ENCODE data around the gene LTBP1. TPM values are rescaled to one million over a fixed set of nuclear protein-coding genes. Genes with fewer than 3 reads are reported as not detected.

The LTBP1 gene
- total RNA-seq, 1 donor from 2014 or later: 29.7 TPM

GRCh38 chr2:33369191-33369590 is 422.4 kb downstream of the LTBP1 start:
- Mint-ChIP-seq H3K4me1 (ENCODE audit: low read depth, unreplicated experiment) (no peaks in the 10 kb centered on the region), H3K4me3 (ENCODE audit: unreplicated experiment) (no peak overlapping the region), H3K27ac (ENCODE audit: unreplicated experiment) (no peak overlapping the region), H3K36me3 (ENCODE audit: low read depth, unreplicated experiment) (peaks cover under 1% of the 10 kb centered on the region), H3K9me3 (ENCODE audit: unreplicated experiment) (no peaks in the 10 kb centered on the region), H3K27me3 (ENCODE audit: low read depth, unreplicated experiment) (no peaks in the 10 kb centered on the region)
- Histone ChIP-seq H3K4me1 (ENCODE audit: insufficient read depth, low read length) (peaks cover 3% of the 10 kb centered on the region), H3K36me3 (ENCODE audit: insufficient read depth, low read length) (peaks cover 19% of the 10 kb centered on the region), H3K27ac (ENCODE audit: low read depth, low read length) (no peak overlapping the region), H3K9ac (ENCODE audit: low read length) (no peak overlapping the region), H2AFZ (ENCODE audit: low read depth, low read length) (no peak overlapping the region), H3K79me2 (ENCODE audit: insufficient read depth, low read length) (no peaks in the 10 kb centered on the region), H3K4me3 (ENCODE audit: insufficient read depth, low read depth, low read length) (no peak overlapping the region), H4K20me1 (ENCODE audit: insufficient read depth, low read length) (no peaks in the 10 kb centered on the region), H3K4me2 (ENCODE audit: low read length) (no peak overlapping the region), H3K27me3 (ENCODE audit: insufficient read depth, low read length) (no peaks in the 10 kb centered on the region), H3K9me3 (ENCODE audit: insufficient read depth, low read depth, low read length) (no peaks in the 10 kb centered on the region)
- DNase-seq (ENCODE audit: low read depth) (no peak), FAIRE-seq (no peak)
- no peak for TF ChIP-seq EZH2 (IDR thresholded peaks at IDR 0.05; ENCODE audit: insufficient read depth, low read length)
- TF ChIP-seq, protein P1, sequence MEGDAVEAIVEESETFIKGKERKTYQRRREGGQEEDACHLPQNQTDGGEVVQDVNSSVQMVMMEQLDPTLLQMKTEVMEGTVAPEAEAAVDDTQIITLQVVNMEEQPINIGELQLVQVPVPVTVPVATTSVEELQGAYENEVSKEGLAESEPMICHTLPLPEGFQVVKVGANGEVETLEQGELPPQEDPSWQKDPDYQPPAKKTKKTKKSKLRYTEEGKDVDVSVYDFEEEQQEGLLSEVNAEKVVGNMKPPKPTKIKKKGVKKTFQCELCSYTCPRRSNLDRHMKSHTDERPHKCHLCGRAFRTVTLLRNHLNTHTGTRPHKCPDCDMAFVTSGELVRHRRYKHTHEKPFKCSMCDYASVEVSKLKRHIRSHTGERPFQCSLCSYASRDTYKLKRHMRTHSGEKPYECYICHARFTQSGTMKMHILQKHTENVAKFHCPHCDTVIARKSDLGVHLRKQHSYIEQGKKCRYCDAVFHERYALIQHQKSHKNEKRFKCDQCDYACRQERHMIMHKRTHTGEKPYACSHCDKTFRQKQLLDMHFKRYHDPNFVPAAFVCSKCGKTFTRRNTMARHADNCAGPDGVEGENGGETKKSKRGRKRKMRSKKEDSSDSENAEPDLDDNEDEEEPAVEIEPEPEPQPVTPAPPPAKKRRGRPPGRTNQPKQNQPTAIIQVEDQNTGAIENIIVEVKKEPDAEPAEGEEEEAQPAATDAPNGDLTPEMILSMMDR (IDR thresholded peaks at IDR 0.05; ENCODE audit: insufficient read depth, low read depth, low read length): no peak

GRCh38 chr2:33370636-33371265 is 424.0 kb downstream of the LTBP1 start:
- H3K4me1 Mint-ChIP-seq (ENCODE audit: low read depth, unreplicated experiment): no peaks in the 10 kb centered on the region
- FAIRE-seq: no peak

More at GRCh38 chr2:33370636-33371265, 424.0 kb downstream of the LTBP1 start:
- Mint-ChIP-seq H3K27ac (ENCODE audit: unreplicated experiment) (no peak overlapping the region), H3K9me3 (ENCODE audit: unreplicated experiment) (no peaks in the 10 kb centered on the region), H3K27me3 (ENCODE audit: low read depth, unreplicated experiment) (no peaks in the 10 kb centered on the region), H3K4me3 (ENCODE audit: unreplicated experiment) (no peak overlapping the region), H3K36me3 (ENCODE audit: low read depth, unreplicated experiment) (no peaks in the 10 kb centered on the region)
- no peak overlapping the region for H3K4me3 ChIP-seq (ENCODE audit: insufficient read depth, low read depth, low read length)
- H3K27me3 ChIP-seq (ENCODE audit: insufficient read depth, low read length): no peaks in the 10 kb centered on the region
- no peak overlapping the region for H3K9ac ChIP-seq (ENCODE audit: low read length)
- peaks cover 7% of the 10 kb centered on the region for H3K36me3 ChIP-seq (ENCODE audit: insufficient read depth, low read length)
- no peaks in the 10 kb centered on the region for H4K20me1 ChIP-seq (ENCODE audit: insufficient read depth, low read length)
- H3K9me3 ChIP-seq (ENCODE audit: insufficient read depth, low read depth, low read length): no peaks in the 10 kb centered on the region
- no peaks in the 10 kb centered on the region for H3K79me2 ChIP-seq (ENCODE audit: insufficient read depth, low read length)
- no peak for DNase-seq (ENCODE audit: low read depth)
- H3K4me2 ChIP-seq (ENCODE audit: low read length): no peak overlapping the region
- TF ChIP-seq, protein P1 (IDR thresholded peaks at IDR 0.05; ENCODE audit: insufficient read depth, low read depth, low read length): no peak
- no peak for TF ChIP-seq EZH2 (IDR thresholded peaks at IDR 0.05; ENCODE audit: insufficient read depth, low read length)
- H3K4me1 ChIP-seq (ENCODE audit: insufficient read depth, low read length): peaks cover 3% of the 10 kb centered on the region
- no peak overlapping the region for H3K27ac ChIP-seq (ENCODE audit: low read depth, low read length)
- no peak overlapping the region for H2AFZ ChIP-seq (ENCODE audit: low read depth, low read length)

Measured in astrocyte (in vitro differentiated cells and primary cell).